SK-N-SH (cell line): ENCODE data around the gene CLDN6. TPM values are rescaled to one million over a fixed set of nuclear protein-coding genes. Genes with fewer than 3 reads are reported as not detected.

Experiments used
- CTCF ChIA-PET: fragments of 300-600, 350-600 bp; formaldehyde crosslinking; extraction: SDS; loops from one replicate; lab custom pipeline; 2021; lab: Yijun Ruan, JAX
- POLR2A ChIA-PET: fragments of 350-600 bp; sonication (Branson Sonifier 250); formaldehyde crosslinking; extraction: SDS; loops from one replicate; lab custom pipeline; 2020; ENCODE audit warnings: antibody characterized with exemption, inconsistent platforms; lab: Yijun Ruan, JAX
- DNase-seq: peaks from one replicate; pipeline ENCODE4 v3.0.0; 2012
- H2AFZ ChIP-seq: fragments of 200-600 bp; sonication (generic); 2 replicates; pipeline ENCODE4 v1.8.1; 2016; ENCODE audit warnings: antibody characterized with exemption, mild to moderate bottlenecking, low read depth
- H3F3A ChIP-seq: fragments of 200-600 bp; sonication (generic); replicated peaks from 2 replicates; pipeline ENCODE3; 2016; ENCODE audit warnings: antibody characterized with exemption, mild to moderate bottlenecking; ENCODE audit not compliant: insufficient read depth
- H3K27ac ChIP-seq, 2 experiments: fragments of 200-500 bp in 1 of 2; fragments of 200-600 bp in 1 of 2; sonication (Bioruptor generic) in 1 of 2; sonication (generic), shearing (Covaris generic) in 1 of 2; 2 replicates each; pipeline versions ENCODE4 v1.5.1 to v1.6.1; 2014 to 2016; ENCODE audit warnings: low read depth in 2 of 2, inconsistent platforms in 1 of 2, low read length in 1 of 2, mild to moderate bottlenecking in 1 of 2, mixed read lengths in 1 of 2
- H3K27me3 ChIP-seq: fragments of 200-600 bp; sonication (generic), shearing (Covaris generic); 2 replicates; pipeline ENCODE4 v1.6.1; 2016; ENCODE audit warnings: mixed run types; ENCODE audit not compliant: insufficient read depth
- H3K36me3 ChIP-seq, 2 experiments: fragments of 200-500 bp in 1 of 2; fragments of 200-600 bp in 1 of 2; sonication (Bioruptor generic) in 1 of 2; sonication (generic) in 1 of 2; replicated peaks in 1 of 2; 2 replicates each; pipeline versions ENCODE3 to v1.5.1; 2014 to 2016; ENCODE audit warnings: low read length in 1 of 2, mild to moderate bottlenecking in 1 of 2; ENCODE audit not compliant: insufficient read depth in 2 of 2, control insufficient read depth in 1 of 2
- H3K4me1 ChIP-seq, 2 experiments: fragments of 200-500 bp in 1 of 2; fragments of 200-600 bp in 1 of 2; sonication (Bioruptor generic) in 1 of 2; sonication (generic), shearing (Covaris generic) in 1 of 2; 2 replicates each; pipeline versions ENCODE4 v1.5.1 to v1.6.1; 2014 to 2016; ENCODE audit warnings: low read depth in 1 of 2, low read length in 1 of 2, mixed run types in 1 of 2; ENCODE audit not compliant: insufficient read depth in 2 of 2, control insufficient read depth in 1 of 2
- H3K4me2 ChIP-seq: fragments of 200-600 bp; sonication (generic), shearing (Covaris generic); 2 replicates; pipeline ENCODE4 v1.6.1; 2017; ENCODE audit warnings: mixed run types
- H3K4me3 ChIP-seq, 2 experiments: fragments of 200-500 bp in 1 of 2; fragments of 200-600 bp in 1 of 2; sonication (Bioruptor generic) in 1 of 2; sonication (generic), shearing (Covaris generic) in 1 of 2; 2 replicates each; pipeline versions ENCODE4 v1.5.1 to v1.8.1; 2014 to 2016; ENCODE audit warnings: low read depth in 2 of 2, inconsistent platforms in 1 of 2, low read length in 1 of 2, mild to moderate bottlenecking in 1 of 2, mixed read lengths in 1 of 2, moderate library complexity in 1 of 2
- H3K79me2 ChIP-seq: fragments of 200-600 bp; sonication (generic); 2 replicates; pipeline ENCODE4 v1.8.1; 2017; ENCODE audit warnings: mild to moderate bottlenecking; ENCODE audit not compliant: insufficient read depth
- H3K9ac ChIP-seq: fragments of 200-600 bp; sonication (generic); 2 replicates; pipeline ENCODE4 v1.6.1; 2017; ENCODE audit warnings: mixed run types
- H3K9me2 ChIP-seq: fragments of 200-600 bp; sonication (generic); 2 replicates; pipeline ENCODE4 v1.6.1; 2017; ENCODE audit warnings: mixed run types
- H3K9me3 ChIP-seq: fragments of 200-600 bp; sonication (generic); 2 replicates; pipeline ENCODE4 v1.6.1; 2017; ENCODE audit warnings: mixed run types, mild to moderate bottlenecking, moderate library complexity
- H4K20me1 ChIP-seq: fragments of 200-600 bp; sonication (generic); 2 replicates; pipeline ENCODE4 v1.6.1; 2017; ENCODE audit warnings: mild to moderate bottlenecking, mixed run types; ENCODE audit not compliant: insufficient read depth
- CHD2 ChIP-seq: fragments of 150-350 bp; IDR thresholded peaks from 2 replicates; pipeline ENCODE4 v1.6.1; 2018; ENCODE audit warnings: low read length; ENCODE audit not compliant: partially characterized antibody
- ELF1 ChIP-seq: IDR thresholded peaks from 2 replicates; pipeline ENCODE4 v1.4.0; 2012
- EP300 ChIP-seq, 2 experiments: IDR thresholded peaks; 2 replicates each; pipeline versions ENCODE4 v1.4.0 to v1.6.1; 2012; ENCODE audit warnings: borderline replicate concordance in 1 of 2, low read depth in 1 of 2, low read length in 1 of 2
- EZH2phosphoT487 ChIP-seq: fragments of 200-600 bp; sonication (generic); IDR thresholded peaks from 2 replicates; pipeline ENCODE4 v1.6.1; 2017; ENCODE audit warnings: low read depth, mixed run types, mild to moderate bottlenecking, antibody characterized with exemption, moderate library complexity, borderline replicate concordance
- FOSL2 ChIP-seq: IDR thresholded peaks from 2 replicates; pipeline ENCODE4 v1.4.0; 2012; ENCODE audit warnings: low read depth, mild to moderate bottlenecking, moderate library complexity, borderline replicate concordance
- GABPA ChIP-seq: IDR thresholded peaks from 2 replicates; pipeline ENCODE4 v1.4.0; 2012; ENCODE audit warnings: low read depth, mild to moderate bottlenecking
- JUND ChIP-seq: IDR thresholded peaks from 2 replicates; pipeline ENCODE4 v1.4.0; 2012
- MAX ChIP-seq: IDR thresholded peaks from 2 replicates; pipeline ENCODE4 v1.4.0; 2012; ENCODE audit warnings: low read depth
- MEF2A ChIP-seq: IDR thresholded peaks from 2 replicates; pipeline ENCODE4 v1.4.0; 2012; ENCODE audit warnings: low read depth, borderline replicate concordance
- PBX3 ChIP-seq: IDR thresholded peaks from 2 replicates; pipeline ENCODE4; 2012
- POLR2AphosphoS5 ChIP-seq: IDR thresholded peaks from 2 replicates; pipeline ENCODE4 v1.6.1; 2012; ENCODE audit warnings: low read depth, low read length
- RCOR1 ChIP-seq: fragments of 150-350 bp; IDR thresholded peaks from 2 replicates; pipeline ENCODE4 v1.6.1; 2017; ENCODE audit warnings: antibody characterized with exemption, low read length
- RFX5 ChIP-seq: IDR thresholded peaks from 2 replicates; pipeline ENCODE4 v1.6.1; 2012; ENCODE audit warnings: mild to moderate bottlenecking, improper control_type of control experiment, low read length
- RXRA ChIP-seq: IDR thresholded peaks from 2 replicates; pipeline ENCODE4 v1.4.0; 2012; ENCODE audit warnings: low read depth, mild to moderate bottlenecking, borderline replicate concordance
- SIN3A ChIP-seq: IDR thresholded peaks from 2 replicates; pipeline ENCODE4 v1.6.1; 2012; ENCODE audit warnings: low read depth, mild to moderate bottlenecking, low read length, moderate library complexity, borderline replicate concordance
- TAF1 ChIP-seq: IDR thresholded peaks from 2 replicates; pipeline ENCODE4 v1.6.1; 2012; ENCODE audit warnings: low read depth, mild to moderate bottlenecking, low read length, moderate library complexity, borderline replicate concordance
- TCF12 ChIP-seq: IDR thresholded peaks from 2 replicates; pipeline ENCODE4 v1.4.0; 2012
- USF2 ChIP-seq: fragments of 150-350 bp; IDR thresholded peaks from 2 replicates; pipeline ENCODE4 v1.6.1; 2017; ENCODE audit warnings: antibody characterized with exemption, low read length, low read depth, borderline replicate concordance
- YY1 ChIP-seq: IDR thresholded peaks from 2 replicates; pipeline ENCODE4 v1.4.0; 2012; ENCODE audit warnings: low read depth, mild to moderate bottlenecking
- WGBS: methylation state at CpG from one replicate; pipeline ENCODE4 v1.1.6; 2017; ENCODE audit warnings: low lambda C conversion rate; 5-methylcytosine and 5-hydroxymethylcytosine counted together
- polyA plus RNA-seq, 3 experiments: library from polyadenylated mRNA; depleted of rRNA; stranded (reverse); fragments of >200 nt; gene quantifications; 2 replicates each; pipeline ENCODE4 v1.2.3, GENCODE V29; 2012

The CLDN6 gene
- polyA plus RNA-seq, 1 of the 3 experiments (the other 2 are of a cell fraction): 0.20 TPM

GRCh38 chr16:2977440-2977839, 40.5 kb downstream of the CLDN6 start:
- WGBS: 81% methylated on average over 6 of the region's 6 CpGs
- no peak overlapping the region for H3K9ac ChIP-seq
- H3K9me3 ChIP-seq: no peaks in the 10 kb centered on the region
- ChIA-PET CTCF (interaction anchor here (0.7 to 1.5 kb wide), 4 partner anchors 8 to 81 kb away, joined by 3 to 5 read pairs (median 3); partner anchors contain the start of gene PAQR4), POLR2A (no interaction called here)
- H3K9me2 ChIP-seq: no peaks in the 10 kb centered on the region
- TF ChIP-seq RFX5 (no peak), YY1 (no peak), TAF1 (no peak), ELF1 (no peak), TCF12 (no peak), PBX3 (no peak), MEF2A (no peak), EZH2phosphoT487 (no peak), USF2 (no peak), FOSL2 (no peak), CHD2 (no peak), RXRA (no peak), SIN3A (no peak), JUND (no peak), EP300 (IDR thresholded peaks at IDR 0.05; ENCODE audit: borderline replicate concordance in 1 of 2, low read depth in 1 of 2, low read length in 1 of 2) (no peak), POLR2AphosphoS5 (no peak), RCOR1 (no peak), GABPA (no peak), MAX (no peak)
- no peak overlapping the region for H3K27ac ChIP-seq
- H3K27me3 ChIP-seq: no peaks in the 10 kb centered on the region
- H3F3A ChIP-seq: peaks cover 7% of the 10 kb centered on the region
- no peak overlapping the region for H3K4me2 ChIP-seq
- peaks cover 10% of the 10 kb centered on the region; the same call in 1 of the 2 replicates for H4K20me1 ChIP-seq
- no peak overlapping the region for H3K4me3 ChIP-seq
- no peak overlapping the region for H2AFZ ChIP-seq
- peaks cover 4 to 18% of the 10 kb centered on the region in 2 experiments; a peak in 2 of 4 replicates for H3K4me1 ChIP-seq
- no peaks in the 10 kb centered on the region for H3K36me3 ChIP-seq
- no peak for DNase-seq
- peaks cover 16% of the 10 kb centered on the region; the same call in 1 of the 2 replicates for H3K79me2 ChIP-seq
